NCI-H2107 (cell line): Measurements from ENCODE around the gene ARFRP1.
"Not testable (repeated sequence)": the region's sequence is repeated elsewhere in the genome, so short reads cannot be mapped to it uniquely, and the experiment has no call there.

Experiments
- DNase-seq: peaks from one replicate; lab custom pipeline; 2025; lab: John Stamatoyannopoulos, UW

The ARFRP1 gene

GRCh38 chr20:63732118-63733095 is 24.6 kb upstream of the ARFRP1 start:
- no peak for DNase-seq

DNA sequence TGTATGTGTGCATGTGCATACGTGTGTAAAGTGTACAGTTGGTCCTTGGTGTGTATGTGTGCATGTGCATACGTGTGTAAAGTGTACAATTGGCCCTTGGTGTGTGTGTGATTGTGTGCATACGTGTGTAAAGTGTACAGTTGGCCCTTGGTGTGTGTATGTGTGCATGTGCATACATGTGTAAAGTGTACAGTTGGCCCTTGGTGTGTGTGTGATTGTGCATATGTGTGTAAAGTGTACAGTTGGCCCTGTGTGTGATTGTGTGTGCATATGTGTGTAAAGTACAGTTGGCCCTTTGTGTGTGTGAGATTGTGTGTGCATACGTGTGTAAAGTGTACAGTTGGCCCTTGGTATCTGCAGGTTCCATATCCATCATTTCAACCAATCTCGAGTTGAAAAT is 23.6 kb upstream of the ARFRP1 start:
- DNase-seq = no peak

DNA sequence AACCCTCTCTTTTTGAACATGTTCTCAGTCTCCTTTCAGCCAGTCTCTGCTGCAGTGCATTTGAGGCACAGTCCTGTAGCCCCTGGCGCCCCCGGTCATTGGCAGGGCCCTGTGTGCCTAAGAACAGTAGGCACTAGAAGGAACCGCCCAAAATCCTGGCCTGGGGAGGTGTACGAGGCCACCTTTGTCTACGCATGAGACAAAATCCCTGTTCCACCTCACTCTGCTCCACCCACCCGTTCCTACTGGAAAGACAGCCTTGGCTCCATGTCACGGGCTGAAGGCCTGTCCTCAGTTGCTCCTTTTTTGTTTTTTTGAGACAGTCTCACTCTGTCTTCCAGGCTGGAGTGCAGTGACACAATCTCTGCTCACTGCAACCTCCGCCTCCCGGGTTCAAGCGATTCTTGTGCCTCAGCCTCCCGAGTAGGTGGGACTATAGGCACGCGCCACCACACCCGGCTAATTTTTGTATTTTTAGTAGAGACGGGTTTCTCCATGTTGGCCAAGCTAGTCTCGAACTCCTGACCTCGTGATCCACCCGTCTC is 22.5 kb upstream of the ARFRP1 start:
- DNase-seq = not testable (repeated sequence)

DNA sequence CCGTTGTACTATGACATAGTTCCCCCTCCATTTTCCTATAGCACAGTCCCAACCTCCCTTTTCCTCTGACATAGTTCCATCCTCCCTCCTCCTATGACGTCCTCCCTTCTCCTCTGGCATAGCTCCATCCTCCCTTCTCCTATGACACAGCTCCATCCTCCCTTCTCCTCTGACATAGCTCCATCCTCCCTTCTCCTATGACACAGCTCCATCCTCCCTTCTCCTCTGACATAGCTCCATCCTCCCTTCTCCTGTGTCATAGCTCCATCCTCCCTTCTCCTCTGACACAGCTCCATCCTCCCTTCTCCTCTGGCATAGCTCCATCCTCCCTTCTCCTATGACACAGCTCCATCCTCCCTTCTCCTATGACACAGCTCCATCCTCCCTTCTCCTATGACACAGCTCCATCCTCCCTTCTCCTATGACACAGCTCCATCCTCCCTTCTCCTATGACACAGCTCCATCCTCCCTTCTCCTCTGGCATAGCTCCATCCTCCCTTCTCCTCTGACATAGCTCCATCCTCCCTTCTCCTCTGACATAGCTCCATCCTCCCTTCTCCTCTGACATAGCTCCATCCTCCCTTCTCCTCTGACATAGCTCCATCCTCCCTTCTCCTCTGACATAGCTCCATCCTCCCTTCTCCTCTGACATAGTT is 15.3 kb upstream of the ARFRP1 start:
- DNase-seq = not testable (repeated sequence)

DNA sequence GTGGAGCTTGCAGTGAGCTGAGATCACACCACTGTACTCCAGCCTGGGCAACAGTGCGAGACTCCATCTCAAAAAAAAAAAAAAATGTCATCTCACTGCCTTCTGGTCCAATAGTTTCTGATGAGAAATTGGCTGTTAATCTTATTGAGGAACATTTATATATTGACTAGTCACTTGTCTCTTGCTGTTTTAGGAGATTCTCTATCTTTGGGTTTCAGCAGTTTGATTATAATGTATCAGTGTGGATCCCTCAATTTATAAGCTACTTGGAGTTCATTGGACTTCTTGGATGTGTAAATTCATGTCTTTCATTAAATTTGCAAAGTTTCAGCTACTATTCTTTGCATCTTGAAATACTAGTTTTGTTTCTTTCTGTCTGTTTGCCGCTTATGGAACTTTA is 11.2 kb upstream of the ARFRP1 start:
- DNase-seq = no peak

DNA sequence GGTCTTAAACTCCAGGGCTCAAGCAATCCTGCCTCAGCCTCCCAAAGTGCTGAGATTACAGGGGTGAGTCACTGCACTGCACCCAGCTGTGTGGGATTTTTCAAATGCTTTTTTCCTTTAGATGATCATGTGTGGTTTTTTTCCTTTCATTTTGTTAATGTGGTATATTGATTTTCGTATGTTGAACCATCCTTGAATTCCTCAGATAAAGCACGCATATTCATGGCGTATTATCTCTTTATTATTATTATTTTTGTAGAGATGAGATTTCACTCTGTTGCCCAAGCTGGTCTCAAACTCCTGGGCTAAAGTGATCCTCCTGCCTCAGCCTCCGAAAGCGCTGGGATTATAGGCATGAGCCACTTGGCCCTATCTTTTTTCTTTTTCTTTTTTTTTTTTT is 7.1 kb upstream of the ARFRP1 start:
- DNase-seq = no peak

DNA sequence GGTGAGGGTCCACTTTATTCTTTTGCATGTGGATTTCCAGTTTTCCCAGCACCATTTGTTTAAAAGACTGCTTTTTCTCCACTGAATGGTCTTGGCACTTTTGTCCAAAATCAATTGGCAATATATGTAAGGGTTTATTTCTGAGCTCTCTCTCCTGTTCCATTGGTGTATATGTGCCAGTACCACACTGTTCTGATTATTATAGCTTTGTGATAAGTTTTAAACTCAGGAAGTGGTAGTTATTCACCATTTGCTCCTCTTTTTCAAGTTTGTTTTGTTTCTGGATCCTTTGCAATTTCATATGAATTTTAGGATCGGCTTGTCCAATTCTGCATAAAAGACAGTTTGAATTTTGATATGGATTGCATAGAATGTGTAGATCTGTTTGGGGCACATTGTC is 4.4 kb upstream of the ARFRP1 start:
- DNase-seq = no peak

GRCh38 chr20:63711085-63711645 is 3.4 kb upstream of the ARFRP1 start:
- DNase-seq = no peak

DNA sequence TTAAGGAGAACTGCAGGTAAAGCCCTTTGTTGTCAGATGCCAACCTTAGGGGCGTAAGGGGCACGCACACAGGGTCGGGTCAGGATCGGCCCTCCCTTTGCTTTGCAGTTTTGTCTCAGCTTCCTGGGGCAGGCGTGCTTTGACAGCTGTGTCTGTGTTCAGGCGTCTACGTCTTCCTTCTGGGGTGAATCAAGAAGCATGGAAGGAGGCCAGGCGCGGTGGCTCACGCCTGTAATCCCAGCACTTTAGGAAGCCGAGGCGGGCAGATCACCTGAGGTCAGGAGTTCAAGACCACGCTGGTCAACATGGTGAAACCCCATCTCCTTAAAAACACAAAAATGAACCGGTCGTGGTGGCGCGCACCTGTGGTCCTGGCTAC is 1.4 kb upstream of the ARFRP1 start:
- no peak for DNase-seq

GRCh38 chr20:63708301-63709148 is 749 bp upstream of the ARFRP1 start:
- no peak for DNase-seq

GRCh38 chr20:63706852-63707557 is 771 bp downstream of the ARFRP1 start:
- DNase-seq = peak; percentile 56

GRCh38 chr20:63706027-63706695 is 1.6 kb downstream of the ARFRP1 start:
- DNase-seq = no peak

DNA sequence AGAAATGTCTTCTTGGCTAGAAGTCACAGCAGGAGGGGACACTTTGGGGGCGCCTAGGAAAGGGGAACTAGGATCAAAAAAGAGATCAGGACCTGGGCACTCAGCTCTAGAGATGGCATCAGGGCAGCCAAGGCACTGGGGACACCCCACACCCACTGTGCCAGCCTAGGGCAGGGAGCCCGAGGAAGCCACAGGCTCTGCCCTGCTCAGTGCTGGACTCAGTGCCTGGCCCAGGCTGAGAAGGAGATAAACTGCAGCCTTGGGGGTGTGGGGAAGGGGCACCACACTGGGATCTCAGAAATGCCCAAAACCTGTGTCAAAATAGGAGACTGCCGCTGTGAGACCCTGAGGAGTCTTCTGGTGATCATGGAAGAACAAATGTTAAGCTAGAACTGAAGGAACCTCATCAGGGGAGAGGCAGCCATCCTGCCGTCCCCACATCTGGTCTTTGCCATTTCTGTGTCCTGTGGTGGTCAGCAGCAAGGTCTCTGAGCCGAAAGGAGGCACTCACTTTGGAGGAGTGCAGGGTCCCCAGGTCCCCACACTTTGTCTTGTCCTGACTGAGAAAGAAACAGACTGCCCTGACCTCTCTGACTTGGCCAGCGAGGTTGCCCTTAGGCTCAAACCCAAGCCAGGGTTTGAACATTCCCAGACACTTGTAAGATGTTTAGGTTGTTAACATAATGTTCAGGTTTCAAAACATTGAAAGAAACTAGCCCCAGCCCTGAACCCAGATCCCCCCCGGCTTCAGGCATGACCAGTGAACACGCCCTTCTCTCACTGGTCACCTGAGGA is 2.3 kb downstream of the ARFRP1 start:
- no peak for DNase-seq

- no peak for DNase-seq
Measured at GRCh38 chr20:63704749-63705117, 3.0 kb downstream of the ARFRP1 start.

GRCh38 chr20:63703976-63704748 is 3.6 kb downstream of the ARFRP1 start:
- no peak for DNase-seq

- no peak for DNase-seq
Measured at GRCh38 chr20:63703471-63703975, 4.3 kb downstream of the ARFRP1 start.

DNA sequence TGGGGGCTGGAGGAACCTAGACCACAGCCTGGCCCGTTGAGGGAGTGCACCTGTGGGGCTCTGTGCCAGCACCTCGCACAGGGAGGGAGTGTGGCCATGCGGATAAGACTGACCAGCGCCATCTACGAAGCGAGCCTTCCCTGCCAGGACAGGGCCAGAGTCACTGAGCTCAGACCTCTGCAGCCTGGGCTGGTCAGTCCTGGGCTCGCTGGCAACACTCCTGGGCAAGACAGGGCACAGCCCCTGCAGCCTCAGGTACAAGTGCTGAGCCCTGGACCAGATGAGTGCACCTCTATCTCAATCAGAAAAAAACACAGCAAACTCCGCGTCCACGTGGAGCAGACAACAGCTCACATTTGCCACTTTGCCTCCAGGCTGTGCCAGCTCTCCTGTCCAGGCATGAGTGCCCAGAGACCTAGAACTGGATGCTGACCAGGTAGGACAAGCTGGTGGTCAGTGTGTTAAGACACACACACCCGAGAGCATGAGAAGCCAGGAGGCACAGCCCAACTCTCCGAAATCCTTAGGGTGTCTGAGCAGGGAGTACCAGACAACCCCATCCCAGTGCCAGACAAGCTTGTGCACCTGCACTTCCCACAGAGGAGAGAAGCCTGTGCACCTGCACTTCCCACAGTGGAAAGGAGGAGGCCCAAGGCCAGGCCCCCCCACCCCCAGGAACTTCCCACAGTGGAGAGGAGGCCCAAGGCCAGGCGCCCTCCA is 4.9 kb downstream of the ARFRP1 start:
- no peak for DNase-seq

DNA sequence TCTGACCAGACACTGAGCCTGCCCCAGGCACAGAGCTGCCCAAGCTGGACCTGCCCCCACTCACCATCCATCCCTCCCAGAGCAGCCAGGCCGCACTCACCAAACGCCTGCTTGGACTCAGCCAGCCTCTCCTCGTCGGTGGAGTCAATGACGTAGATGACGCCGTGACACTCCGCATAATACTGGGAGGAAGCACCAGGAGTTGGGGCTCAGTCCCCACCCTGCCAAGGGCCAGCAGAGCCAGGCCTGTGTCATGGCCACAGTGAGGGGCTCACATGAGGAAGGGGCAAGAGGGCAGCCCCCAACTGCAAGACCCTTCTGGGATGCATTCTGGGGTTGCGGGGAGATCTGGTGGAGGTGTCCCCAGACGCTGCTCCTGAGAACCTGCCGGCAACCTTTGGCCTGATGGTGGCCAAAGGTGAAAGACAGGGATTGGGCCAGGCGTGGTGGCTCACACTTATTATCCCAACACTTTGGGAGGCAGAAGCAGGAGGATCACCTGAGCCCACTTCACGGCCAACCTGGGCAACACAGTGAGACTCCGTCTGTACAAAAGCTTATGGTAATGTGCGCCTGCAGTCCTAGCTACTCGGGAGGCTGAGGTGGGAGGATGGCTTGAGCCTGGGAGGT is 5.6 kb downstream of the ARFRP1 start:
- DNase-seq = no peak
